H9 (cell line): ENCODE data around the gene CACNA1H. TPM values are rescaled to one million over a fixed set of nuclear protein-coding genes. Genes with fewer than 3 reads are reported as not detected.

Source experiments
- DNase-seq: peaks from one replicate; pipeline ENCODE4 v3.0.0-alpha.2; 2017
- H2AFZ ChIP-seq: one replicate; pipeline ENCODE4 v1.6.1; 2013; ENCODE audit warnings: mild to moderate bottlenecking, low read length, control low read depth, moderate library complexity
- H2AK5ac ChIP-seq: 2 replicates; pipeline ENCODE4 v1.6.1; 2013; ENCODE audit warnings: low read length, control low read depth, mixed read lengths; ENCODE audit not compliant: insufficient read length
- H2BK120ac ChIP-seq: one replicate; pipeline ENCODE4 v1.6.1; 2013; ENCODE audit warnings: low read depth, mild to moderate bottlenecking, low read length, control low read depth, inconsistent platforms; ENCODE audit not compliant: poor library complexity, severe bottlenecking
- H2BK12ac ChIP-seq: 2 replicates; pipeline ENCODE4 v1.6.1; 2013; ENCODE audit warnings: low read length, control low read depth, mixed read lengths, low read depth; ENCODE audit not compliant: insufficient read length
- H2BK15ac ChIP-seq: 2 replicates; pipeline ENCODE4 v1.6.1; 2013; ENCODE audit warnings: low read depth, low read length, control low read depth
- H2BK20ac ChIP-seq: one replicate; pipeline ENCODE4 v1.6.1; 2013; ENCODE audit warnings: low read depth, mild to moderate bottlenecking, low read length, control low read depth, inconsistent platforms; ENCODE audit not compliant: poor library complexity, severe bottlenecking
- H2BK5ac ChIP-seq: 2 replicates; pipeline ENCODE4 v1.6.1; 2013; ENCODE audit warnings: low read length, control low read depth, mixed read lengths; ENCODE audit not compliant: insufficient read length
- H3K14ac ChIP-seq: 2 replicates; pipeline ENCODE4 v1.6.1; 2013; ENCODE audit warnings: low read length, control low read depth; ENCODE audit not compliant: insufficient read depth
- H3K18ac ChIP-seq: 2 replicates; pipeline ENCODE4 v1.6.1; 2013; ENCODE audit warnings: low read depth, mild to moderate bottlenecking, mixed read lengths, low read length, control low read depth; ENCODE audit not compliant: insufficient read length
- H3K23ac ChIP-seq: 2 replicates; pipeline ENCODE4 v1.6.1; 2013; ENCODE audit warnings: low read length, control low read depth, mixed read lengths, low read depth; ENCODE audit not compliant: insufficient read length
- H3K23me2 ChIP-seq: 2 replicates; pipeline ENCODE4 v1.6.1; 2013; ENCODE audit warnings: low read depth, mild to moderate bottlenecking, mixed read lengths, low read length, control low read depth; ENCODE audit not compliant: insufficient read length, poor library complexity, severe bottlenecking
- H3K27ac ChIP-seq: 2 replicates; pipeline ENCODE4 v1.5.1; 2013; ENCODE audit warnings: low read length, control low read depth, mixed read lengths, low read depth; ENCODE audit not compliant: insufficient read length
- H3K27me3 ChIP-seq: 2 replicates; pipeline ENCODE4 v1.6.1; 2013; ENCODE audit warnings: low read length, control low read depth, inconsistent platforms; ENCODE audit not compliant: insufficient read depth
- H3K4ac ChIP-seq: 2 replicates; pipeline ENCODE4 v1.6.1; 2013; ENCODE audit warnings: low read depth, mild to moderate bottlenecking, control low read depth, inconsistent platforms, low read length, moderate library complexity
- H3K4me1 ChIP-seq: 2 replicates; pipeline ENCODE4 v1.6.1; 2013; ENCODE audit warnings: low read length, control low read depth, inconsistent platforms; ENCODE audit not compliant: insufficient read depth
- H3K4me2 ChIP-seq: 2 replicates; pipeline ENCODE4 v1.6.1; 2013; ENCODE audit warnings: low read length, control low read depth, mixed read lengths; ENCODE audit not compliant: insufficient read length, insufficient read depth
- H3K56ac ChIP-seq: 2 replicates; pipeline ENCODE4 v1.6.1; 2013; ENCODE audit warnings: low read depth, mild to moderate bottlenecking, mixed read lengths, low read length, control low read depth; ENCODE audit not compliant: insufficient read length
- H3K79me1 ChIP-seq: 2 replicates; pipeline ENCODE4 v1.6.1; 2013; ENCODE audit warnings: low read depth, mild to moderate bottlenecking, moderate library complexity, low read length, control low read depth, inconsistent platforms; ENCODE audit not compliant: insufficient read depth, poor library complexity, severe bottlenecking
- H3K79me2 ChIP-seq: 2 replicates; pipeline ENCODE4 v1.6.1; 2013; ENCODE audit warnings: low read length, control low read depth, inconsistent platforms; ENCODE audit not compliant: insufficient read depth
- H3K9ac ChIP-seq: 2 replicates; pipeline ENCODE4 v1.6.1; 2013; ENCODE audit warnings: low read length, control low read depth, mixed read lengths; ENCODE audit not compliant: insufficient read length; ENCODE audit errors: extremely low read depth
- H3K9me3 ChIP-seq: one replicate; pipeline ENCODE4 v1.6.1; 2013; ENCODE audit warnings: low read depth, low read length, inconsistent platforms; ENCODE audit not compliant: control insufficient read depth
- H3T11ph ChIP-seq: one replicate; pipeline ENCODE4 v1.6.1; 2013; ENCODE audit warnings: mild to moderate bottlenecking, low read length, control low read depth, inconsistent platforms
- H4K20me1 ChIP-seq: one replicate; pipeline ENCODE4 v1.6.1; 2013; ENCODE audit not compliant: control insufficient read depth, insufficient read length, insufficient read depth
- H4K5ac ChIP-seq: 2 replicates; pipeline ENCODE4 v1.6.1; 2013; ENCODE audit warnings: low read depth, mild to moderate bottlenecking, mixed read lengths, low read length, control low read depth; ENCODE audit not compliant: insufficient read length
- H4K8ac ChIP-seq: replicated peaks from 2 replicates; pipeline ENCODE4 v1.6.1; 2013; ENCODE audit warnings: low read length, control low read depth, mixed read lengths, low read depth; ENCODE audit not compliant: insufficient read length
- H4K91ac ChIP-seq: 2 replicates; pipeline ENCODE4 v1.6.1; 2013; ENCODE audit warnings: low read depth, mild to moderate bottlenecking, moderate library complexity, mixed read lengths, low read length, control low read depth; ENCODE audit not compliant: insufficient read length
- H3K27ac Mint-ChIP-seq, 3 experiments: 2 replicates in 2 of 3; 3 replicates in 1 of 3; pipeline ENCODE4 v1.8.0; 2020 to 2021; ENCODE audit warnings: mixed read lengths in 3 of 3, mild to moderate bottlenecking in 1 of 3, moderate library complexity in 1 of 3
- H3K27me3 Mint-ChIP-seq: 2 replicates; pipeline ENCODE4 v1.8.0; 2021; ENCODE audit warnings: low read depth, mild to moderate bottlenecking, moderate library complexity, mixed read lengths
- H3K36me3 Mint-ChIP-seq, 3 experiments: 2 replicates in 2 of 3; 3 replicates in 1 of 3; pipeline ENCODE4 v1.8.0; 2020 to 2021; ENCODE audit warnings: low read depth in 3 of 3, mixed read lengths in 3 of 3; ENCODE audit not compliant: insufficient read depth in 1 of 3
- H3K4me1 Mint-ChIP-seq, 2 experiments: 2 replicates each; pipeline ENCODE4 v1.8.0; 2020; ENCODE audit warnings: mixed read lengths in 2 of 2
- H3K4me3 Mint-ChIP-seq, 2 experiments: 2 replicates in 1 of 2; 3 replicates in 1 of 2; pipeline ENCODE4 v1.8.0; 2020 to 2021; ENCODE audit warnings: mild to moderate bottlenecking in 2 of 2, mixed read lengths in 2 of 2, moderate library complexity in 1 of 2
- H3K9me3 Mint-ChIP-seq, 2 experiments: 2 replicates in 1 of 2; 3 replicates in 1 of 2; pipeline ENCODE4 v1.8.0; 2020; ENCODE audit warnings: mild to moderate bottlenecking in 2 of 2, mixed read lengths in 2 of 2, moderate library complexity in 1 of 2
- WGBS: extraction: QIAGEN DNeasy Blood & Tissue Kit; methylation state at CpG from one replicate; pipeline ENCODE4 v1.1.7; 2013; ENCODE audit warnings: missing lambda C conversion rate, low lambda C conversion rate, mixed read lengths; ENCODE audit not compliant: insufficient read length; ENCODE audit errors: extremely low coverage; 5-methylcytosine and 5-hydroxymethylcytosine counted together
- total RNA-seq: library from RNA; stranded (reverse); gene quantifications from 2 replicates; pipeline ENCODE4 v1.2.1, GENCODE V29; 2021
- TF ChIP-seq, protein P1 (sequence below): fragments of 200-600 bp; sonication (generic); conservative IDR thresholded peaks from 3 replicates; pipeline ENCODE4 v1.8.0; 2021; ENCODE audit warnings: antibody characterized with exemption, mild to moderate bottlenecking

Gene CACNA1H
- total RNA-seq, 1 experiment from 2014 or later: 43.3 TPM

DNA sequence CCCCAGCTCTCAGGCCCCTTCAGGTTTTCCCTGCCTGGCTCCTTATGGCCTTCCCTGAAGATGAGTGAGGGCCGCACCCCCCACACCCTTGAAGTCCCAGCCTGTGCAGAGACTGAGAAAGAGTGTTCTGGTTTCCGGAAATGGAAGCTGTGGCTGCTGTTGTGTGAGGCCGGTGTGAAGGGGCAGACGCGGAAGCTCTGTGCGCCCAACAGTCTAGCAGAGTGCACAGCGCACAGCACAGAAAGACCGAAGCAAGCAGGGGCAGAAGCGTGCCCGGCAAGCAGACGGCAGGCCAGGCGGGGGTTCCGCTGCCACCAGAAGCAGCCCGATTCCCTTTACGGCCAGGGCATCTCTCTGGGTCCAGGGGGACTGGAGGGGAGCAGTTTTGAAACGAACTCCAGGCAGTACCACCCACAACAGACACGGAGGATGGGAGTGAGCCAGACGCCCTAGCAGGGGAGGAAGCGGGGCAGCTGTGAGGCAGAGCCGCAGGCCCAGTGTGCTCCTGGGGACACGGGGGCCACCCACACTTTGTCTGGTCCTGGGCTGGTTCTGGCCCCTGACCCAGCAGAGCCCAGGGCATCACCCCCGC is 55.4 kb downstream of the CACNA1H start:
- H2BK20ac ChIP-seq: no peak overlapping the region
- H3K27me3 Mint-ChIP-seq: no peaks in the 10 kb centered on the region

More for the DNA sequence above, 55.4 kb downstream of the CACNA1H start:
- Histone ChIP-seq H3K4me1 (no peaks in the 10 kb centered on the region), H3K4me2 (no peak overlapping the region), H3T11ph (no peak overlapping the region), H3K27me3 (no peaks in the 10 kb centered on the region), H3K18ac (no peak overlapping the region), H4K5ac (no peak overlapping the region), H4K91ac (no peak overlapping the region), H2BK12ac (no peak overlapping the region), H3K79me1 (no peaks in the 10 kb centered on the region), H2AK5ac (no peak overlapping the region), H3K23me2 (no peaks in the 10 kb centered on the region), H2BK120ac (no peak overlapping the region), H2BK15ac (no peak overlapping the region), H3K27ac (no peak overlapping the region), H4K8ac (no peak overlapping the region), H3K9me3 (no peaks in the 10 kb centered on the region), H3K4ac (no peak overlapping the region), H3K14ac (no peak overlapping the region), H3K79me2 (no peaks in the 10 kb centered on the region), H3K9ac (no peak overlapping the region), H2BK5ac (no peak overlapping the region), H4K20me1 (no peaks in the 10 kb centered on the region), H3K23ac (no peak overlapping the region), H2AFZ (no peak overlapping the region), H3K56ac (no peak overlapping the region)
- no CpG with 5 or more reads among the region's 22 CpGs for WGBS
- Mint-ChIP-seq H3K4me3 (no peak overlapping the region), H3K36me3 (peaks cover 0 to 31% (median 25%) of the 10 kb centered on the region in 3 experiments; a peak in 6 of 7 replicates), H3K4me1 (no peaks in the 10 kb centered on the region), H3K9me3 (no peaks in the 10 kb centered on the region), H3K27ac (peak overlapping the region in 1 of 3 experiments; percentile 16; a peak in 1 of 7 replicates)
- no peak for DNase-seq
- TF ChIP-seq, protein P1, sequence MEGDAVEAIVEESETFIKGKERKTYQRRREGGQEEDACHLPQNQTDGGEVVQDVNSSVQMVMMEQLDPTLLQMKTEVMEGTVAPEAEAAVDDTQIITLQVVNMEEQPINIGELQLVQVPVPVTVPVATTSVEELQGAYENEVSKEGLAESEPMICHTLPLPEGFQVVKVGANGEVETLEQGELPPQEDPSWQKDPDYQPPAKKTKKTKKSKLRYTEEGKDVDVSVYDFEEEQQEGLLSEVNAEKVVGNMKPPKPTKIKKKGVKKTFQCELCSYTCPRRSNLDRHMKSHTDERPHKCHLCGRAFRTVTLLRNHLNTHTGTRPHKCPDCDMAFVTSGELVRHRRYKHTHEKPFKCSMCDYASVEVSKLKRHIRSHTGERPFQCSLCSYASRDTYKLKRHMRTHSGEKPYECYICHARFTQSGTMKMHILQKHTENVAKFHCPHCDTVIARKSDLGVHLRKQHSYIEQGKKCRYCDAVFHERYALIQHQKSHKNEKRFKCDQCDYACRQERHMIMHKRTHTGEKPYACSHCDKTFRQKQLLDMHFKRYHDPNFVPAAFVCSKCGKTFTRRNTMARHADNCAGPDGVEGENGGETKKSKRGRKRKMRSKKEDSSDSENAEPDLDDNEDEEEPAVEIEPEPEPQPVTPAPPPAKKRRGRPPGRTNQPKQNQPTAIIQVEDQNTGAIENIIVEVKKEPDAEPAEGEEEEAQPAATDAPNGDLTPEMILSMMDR: no peak
